HG03139 (cell line): ENCODE data around the gene IDS.
"Not testable (repeated sequence)": the region's sequence is repeated elsewhere in the genome, so short reads cannot be mapped to it uniquely, and the experiment has no call there.

Source experiments
- ATAC-seq: cut with Tn5 transposase; IDR thresholded peaks from one replicate; pipeline ENCODE4 v1.9.1; 2021; ENCODE audit not compliant: unreplicated experiment

The IDS gene

DNA sequence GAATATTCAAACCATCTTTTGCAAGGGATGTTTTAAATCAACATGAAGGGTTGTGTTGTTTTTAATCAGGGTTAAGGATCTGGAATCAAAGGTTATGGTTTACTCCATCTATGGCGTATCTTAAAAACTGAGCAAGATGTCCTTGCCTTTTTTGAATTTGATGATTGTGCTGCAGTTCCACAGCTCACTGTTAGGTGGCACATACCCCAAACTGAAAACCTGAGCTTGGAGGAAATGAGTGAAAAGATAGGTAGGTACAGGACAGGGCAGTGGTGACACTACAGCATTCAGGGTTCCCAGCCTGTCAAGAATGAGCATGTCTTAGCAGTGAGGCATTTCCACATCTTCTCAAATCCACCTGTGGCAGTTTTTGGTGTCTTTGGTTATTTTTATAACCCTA is 22.6 kb upstream of the IDS start:
- ATAC-seq: no peak

DNA sequence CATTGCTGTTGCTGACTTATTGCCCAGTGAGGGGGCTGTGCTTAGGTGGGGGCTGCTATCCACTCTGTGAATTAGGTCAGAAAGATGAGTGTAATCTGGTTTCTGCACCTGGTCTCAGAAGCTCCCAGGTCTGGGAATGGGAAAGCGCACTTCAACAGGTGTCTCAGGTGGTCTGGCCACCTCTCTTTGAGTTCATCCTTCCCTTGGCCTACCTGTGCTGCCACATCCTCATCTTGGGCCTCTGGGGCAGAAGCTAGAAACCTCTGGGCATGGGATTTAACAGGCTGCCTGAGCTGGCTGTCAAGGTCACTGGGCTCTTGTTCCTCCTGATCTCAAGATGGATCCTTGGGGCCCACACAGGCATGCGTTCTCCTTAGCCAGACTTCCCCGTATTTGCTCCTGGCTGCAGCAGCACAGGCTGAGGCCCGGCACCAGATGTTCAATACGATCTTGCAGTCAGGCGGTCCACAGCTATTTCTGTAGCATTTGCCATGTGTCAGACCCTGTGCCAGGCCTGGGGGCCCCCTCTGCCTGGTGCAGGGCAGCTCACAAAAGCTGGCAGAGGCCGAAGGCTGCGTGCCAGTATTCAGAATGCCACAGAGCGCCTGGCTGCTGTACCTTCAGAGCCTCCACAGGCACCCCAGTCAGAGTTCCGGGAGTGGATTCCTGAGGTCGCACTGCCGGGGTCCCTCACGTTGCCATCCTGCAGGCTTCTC is 21.4 kb upstream of the IDS start:
- ATAC-seq: not testable (repeated sequence)

- peak; percentile 45 for ATAC-seq
Measured at GRCh38 chrX:149525903-149526302, 20.8 kb upstream of the IDS start.

DNA sequence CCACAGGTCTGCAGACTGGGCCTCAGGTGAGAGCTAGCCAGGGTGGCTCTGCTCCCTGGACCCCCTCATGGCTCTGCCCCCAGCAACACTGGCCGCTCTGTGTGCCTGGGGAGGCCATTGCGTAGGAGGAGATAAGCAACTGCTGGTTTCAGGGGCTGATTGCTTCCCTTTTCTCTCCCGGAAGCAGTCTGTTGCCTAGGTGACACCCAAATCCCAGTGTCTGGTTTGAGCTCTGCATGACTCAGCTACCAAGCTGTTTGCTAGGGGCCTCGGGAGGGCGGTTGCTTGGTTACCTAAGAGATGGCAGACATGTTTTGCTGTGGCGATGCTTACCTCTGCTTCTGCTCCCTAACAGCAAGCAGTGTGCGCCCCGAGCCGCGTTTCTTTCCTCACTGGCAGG is 20.3 kb upstream of the IDS start:
- peak; percentile 94 for ATAC-seq

- no peak for ATAC-seq
Measured at GRCh38 chrX:149522916-149523315, 17.8 kb upstream of the IDS start.

DNA sequence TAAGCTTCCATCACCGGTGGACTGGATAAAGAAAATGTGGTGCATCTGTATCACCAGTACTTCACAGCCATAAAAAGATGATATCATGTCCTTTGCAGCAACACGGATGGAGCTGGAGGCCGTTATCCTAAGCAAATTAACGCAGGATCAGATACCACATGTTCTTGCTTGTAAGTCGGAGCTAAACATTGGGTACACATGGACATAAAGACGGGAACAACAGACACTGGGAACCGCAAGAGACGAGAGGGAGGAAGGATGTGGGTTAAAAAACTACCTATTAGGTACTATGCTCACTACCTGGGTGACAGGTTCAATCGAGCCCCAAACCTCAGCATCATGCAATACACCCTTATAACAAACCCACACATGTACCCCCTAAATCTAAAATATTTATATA is 16.3 kb upstream of the IDS start:
- no peak for ATAC-seq

- ATAC-seq: not testable (repeated sequence)
Measured at GRCh38 chrX:149520636-149521277, 15.7 kb upstream of the IDS start.

DNA sequence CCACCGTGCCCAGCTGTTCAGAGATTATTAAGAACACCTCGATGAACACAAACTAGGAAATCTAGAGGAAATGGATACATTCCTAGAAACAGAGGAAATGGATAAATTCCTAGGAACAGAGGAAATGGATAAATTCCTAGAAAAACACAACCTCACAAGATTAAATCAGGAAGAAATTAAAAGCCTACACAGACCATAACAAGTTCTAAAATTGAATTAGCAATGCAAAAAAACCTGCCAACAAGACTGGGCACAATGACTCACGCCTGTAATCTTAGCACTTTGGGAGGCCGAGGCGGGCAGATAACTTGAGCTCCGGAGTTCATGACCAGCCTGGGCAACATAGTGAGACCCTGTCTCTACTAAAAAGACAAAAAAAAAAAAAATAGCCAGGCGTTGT is 13.1 kb upstream of the IDS start:
- ATAC-seq: no peak

GRCh38 chrX:149517308-149517707 is 12.2 kb upstream of the IDS start:
- no peak for ATAC-seq

GRCh38 chrX:149516604-149517003 is 11.5 kb upstream of the IDS start:
- no peak for ATAC-seq

DNA sequence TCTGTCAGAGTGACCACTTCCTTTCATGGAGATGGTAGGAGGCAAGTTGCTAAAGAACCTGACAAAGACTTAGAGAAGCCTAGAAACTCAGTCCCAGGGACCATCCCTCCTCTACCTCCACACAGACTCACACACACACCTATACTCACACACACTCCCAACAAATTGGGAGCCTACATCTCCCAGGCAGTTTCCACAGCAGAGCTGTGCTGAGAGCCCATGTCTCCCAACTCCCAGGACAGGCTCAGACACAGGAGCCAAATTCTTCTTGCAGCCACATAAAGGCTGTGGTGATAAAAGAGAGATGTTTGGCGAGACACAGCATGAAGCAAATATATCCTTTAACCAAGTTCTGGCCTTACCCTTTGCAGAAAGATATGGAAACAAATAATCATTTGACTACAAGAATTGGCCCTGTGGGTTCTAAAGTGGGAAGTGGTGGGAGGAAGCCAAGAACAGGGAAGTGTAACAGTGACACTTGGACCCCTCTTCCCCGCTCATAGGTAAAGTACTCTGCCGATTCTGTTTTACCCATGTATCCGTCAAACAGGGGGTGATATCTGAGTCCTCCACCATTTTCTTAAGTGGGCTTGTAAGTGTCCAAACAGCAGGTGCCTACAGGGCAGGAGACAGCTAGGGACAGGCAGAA is 11.0 kb upstream of the IDS start:
- ATAC-seq: no peak

GRCh38 chrX:149513825-149514428 is 8.8 kb upstream of the IDS start:
- ATAC-seq: no peak

DNA sequence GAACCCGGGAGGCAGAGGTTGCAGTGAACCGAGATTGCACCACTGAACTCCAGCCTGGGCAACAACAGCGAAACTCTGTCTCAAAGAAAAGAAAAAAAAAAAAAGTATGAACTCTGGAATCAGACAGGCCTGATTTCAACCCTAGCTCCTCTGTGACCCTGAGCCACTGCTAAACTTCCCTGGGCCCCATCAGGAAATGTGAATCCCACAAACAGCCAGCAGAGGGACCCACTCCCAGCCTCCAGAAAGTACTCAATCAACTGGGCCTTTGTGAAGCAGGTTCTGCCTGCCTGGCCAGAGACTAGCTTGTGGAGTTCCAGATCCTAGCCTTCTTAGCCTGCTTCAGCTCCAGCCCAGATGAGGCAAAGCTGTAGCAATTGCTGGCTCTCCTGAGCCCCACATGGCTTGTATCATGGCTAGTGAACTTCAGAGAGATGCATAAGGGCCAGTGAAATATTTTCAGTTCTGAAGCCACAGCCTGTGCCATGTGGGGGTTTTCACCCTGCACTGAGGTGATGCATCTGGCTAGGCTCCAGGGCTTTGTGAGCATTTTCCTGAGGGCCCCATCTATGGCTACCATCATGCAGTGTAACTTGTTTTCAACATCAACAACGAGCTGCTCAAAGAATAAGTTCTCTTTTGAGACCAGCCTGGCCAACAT is 7.2 kb upstream of the IDS start:
- ATAC-seq: peak; percentile 72

DNA sequence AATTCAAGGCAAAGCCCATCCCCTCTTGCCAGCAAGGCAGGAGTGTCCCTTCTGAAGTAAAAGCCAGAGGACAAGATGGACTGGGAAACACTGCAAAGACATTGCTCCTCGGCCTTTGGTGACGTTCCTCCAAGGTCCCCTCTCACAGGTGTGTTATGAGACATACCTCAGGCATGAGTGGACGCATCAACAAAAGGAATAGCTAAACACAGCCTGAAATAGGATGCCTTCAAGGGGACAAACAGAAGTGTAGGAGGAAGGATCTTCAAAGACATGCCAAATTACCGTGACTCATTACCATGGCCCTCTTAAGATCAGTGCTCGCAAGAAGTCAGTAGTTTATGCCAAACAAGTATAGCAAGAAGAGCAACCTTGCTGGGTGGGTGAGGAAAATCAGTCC is 6.0 kb upstream of the IDS start:
- ATAC-seq: no peak

- ATAC-seq: no peak
Measured at GRCh38 chrX:149510386-149510785, 5.3 kb upstream of the IDS start.

- ATAC-seq: no peak
Measured at GRCh38 chrX:149508467-149508866, 3.4 kb upstream of the IDS start.

GRCh38 chrX:149506349-149506748 is 1.2 kb upstream of the IDS start:
- no peak for ATAC-seq

- no peak for ATAC-seq
Measured at GRCh38 chrX:149505671-149506070, 565 bp upstream of the IDS start.

GRCh38 chrX:149504226-149504914 is 736 bp downstream of the IDS start:
- ATAC-seq: peak; percentile 49

DNA sequence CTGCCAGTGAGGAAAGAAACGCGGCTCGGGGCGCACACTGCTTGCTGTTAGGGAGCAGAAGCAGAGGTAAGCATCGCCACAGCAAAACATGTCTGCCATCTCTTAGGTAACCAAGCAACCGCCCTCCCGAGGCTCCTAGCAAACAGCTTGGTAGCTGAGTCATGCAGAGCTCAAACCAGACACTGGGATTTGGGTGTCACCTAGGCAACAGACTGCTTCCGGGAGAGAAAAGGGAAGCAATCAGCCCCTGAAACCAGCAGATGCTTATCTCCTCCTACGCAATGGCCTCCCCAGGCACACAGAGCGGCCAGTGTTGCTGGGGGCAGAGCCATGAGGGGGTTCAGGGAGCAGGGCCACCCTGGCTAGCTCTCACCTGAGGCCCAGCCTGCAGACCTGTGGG is 1.7 kb downstream of the IDS start:
- ATAC-seq: peak; percentile 61

GRCh38 chrX:149502923-149503322 is 2.2 kb downstream of the IDS start:
- ATAC-seq: not testable (repeated sequence)
